Common myeloid progenitor, CD34-positive (primary cell): ENCODE results near the gene ELL2.
"Not testable (repeated sequence)": the region's sequence is repeated elsewhere in the genome, so short reads cannot be mapped to it uniquely, and the experiment has no call there.

Experiments used
- CTCF ChIA-PET: fragments of 350-600 bp; sonication (Branson Sonifier 250); formaldehyde crosslinking; loops from one replicate; lab custom pipeline; 2021; ENCODE audit warnings: antibody characterized with exemption; lab: Charles Lee
- POLR2A ChIA-PET: fragments of 350-600 bp; sonication (Branson Sonifier 250); formaldehyde crosslinking; loops from one replicate; lab custom pipeline; 2021; ENCODE audit warnings: antibody characterized with exemption; lab: Charles Lee
- DNase-seq, 3 donors: peaks; one replicate each; pipeline versions ENCODE4 v3.0.0 to v3.0.0-alpha.2; 2013
- H3K27ac ChIP-seq, 2 experiments: 1 replicate in 1 of 2; 2 replicates in 1 of 2; pipeline ENCODE4 v1.7.0; 2013; ENCODE audit warnings: inconsistent platforms in 2 of 2, low read length in 2 of 2, mild to moderate bottlenecking in 2 of 2, low read depth in 1 of 2, moderate library complexity in 1 of 2; ENCODE audit not compliant: severe bottlenecking in 2 of 2, insufficient read depth in 1 of 2, poor library complexity in 1 of 2
- H3K27me3 ChIP-seq, 5 experiments: replicated peaks in 2 of 5; 1 replicate in 3 of 5; 2 replicates in 2 of 5; pipeline versions ENCODE4 v1.6.1 to v1.7.0; 2013; ENCODE audit warnings: low read length in 4 of 5, mild to moderate bottlenecking in 2 of 5, moderate library complexity in 2 of 5, inconsistent platforms in 1 of 5; ENCODE audit not compliant: insufficient read depth in 5 of 5, control insufficient read depth in 4 of 5
- H3K36me3 ChIP-seq, 4 experiments: 1 replicate in 2 of 4; 2 replicates in 2 of 4; pipeline versions ENCODE4 v1.6.1 to v1.7.0; 2013; ENCODE audit warnings: low read length in 3 of 4, control low read depth in 1 of 4, mild to moderate bottlenecking in 1 of 4; ENCODE audit not compliant: control insufficient read depth in 4 of 4, insufficient read depth in 4 of 4
- H3K4me1 ChIP-seq, 4 experiments: 1 replicate in 3 of 4; 2 replicates in 1 of 4; pipeline versions ENCODE4 v1.6.1 to v1.7.1; 2013; ENCODE audit warnings: low read length in 3 of 4, mild to moderate bottlenecking in 3 of 4, control low read depth in 1 of 4, inconsistent platforms in 1 of 4, moderate library complexity in 1 of 4; ENCODE audit not compliant: control insufficient read depth in 4 of 4, insufficient read depth in 4 of 4; ENCODE audit errors: control extremely low read depth in 1 of 4
- H3K4me3 ChIP-seq, 7 experiments: 1 replicate in 4 of 7; 2 replicates in 3 of 7; pipeline versions ENCODE4 v1.5.1 to v1.7.0; 2013; ENCODE audit warnings: mild to moderate bottlenecking in 7 of 7, low read length in 6 of 7, moderate library complexity in 6 of 7, inconsistent platforms in 2 of 7, low read depth in 2 of 7, control low read depth in 1 of 7; ENCODE audit not compliant: insufficient read depth in 4 of 7, control insufficient read depth in 1 of 7; ENCODE audit errors: extremely low read depth in 1 of 7
- H3K9me3 ChIP-seq, 5 experiments: 1 replicate in 4 of 5; 2 replicates in 1 of 5; pipeline versions ENCODE4 v1.6.1 to v1.7.1; 2013; ENCODE audit warnings: low read length in 4 of 5, mild to moderate bottlenecking in 2 of 5, inconsistent platforms in 1 of 5, low read depth in 1 of 5, moderate library complexity in 1 of 5; ENCODE audit not compliant: control insufficient read depth in 4 of 5, insufficient read depth in 2 of 5; ENCODE audit errors: control extremely low read depth in 1 of 5
- WGBS: methylation state at CpG from one replicate; pipeline ENCODE4 v1.1.5; 2013; ENCODE audit not compliant: insufficient coverage; 5-methylcytosine and 5-hydroxymethylcytosine counted together

The ELL2 gene

DNA sequence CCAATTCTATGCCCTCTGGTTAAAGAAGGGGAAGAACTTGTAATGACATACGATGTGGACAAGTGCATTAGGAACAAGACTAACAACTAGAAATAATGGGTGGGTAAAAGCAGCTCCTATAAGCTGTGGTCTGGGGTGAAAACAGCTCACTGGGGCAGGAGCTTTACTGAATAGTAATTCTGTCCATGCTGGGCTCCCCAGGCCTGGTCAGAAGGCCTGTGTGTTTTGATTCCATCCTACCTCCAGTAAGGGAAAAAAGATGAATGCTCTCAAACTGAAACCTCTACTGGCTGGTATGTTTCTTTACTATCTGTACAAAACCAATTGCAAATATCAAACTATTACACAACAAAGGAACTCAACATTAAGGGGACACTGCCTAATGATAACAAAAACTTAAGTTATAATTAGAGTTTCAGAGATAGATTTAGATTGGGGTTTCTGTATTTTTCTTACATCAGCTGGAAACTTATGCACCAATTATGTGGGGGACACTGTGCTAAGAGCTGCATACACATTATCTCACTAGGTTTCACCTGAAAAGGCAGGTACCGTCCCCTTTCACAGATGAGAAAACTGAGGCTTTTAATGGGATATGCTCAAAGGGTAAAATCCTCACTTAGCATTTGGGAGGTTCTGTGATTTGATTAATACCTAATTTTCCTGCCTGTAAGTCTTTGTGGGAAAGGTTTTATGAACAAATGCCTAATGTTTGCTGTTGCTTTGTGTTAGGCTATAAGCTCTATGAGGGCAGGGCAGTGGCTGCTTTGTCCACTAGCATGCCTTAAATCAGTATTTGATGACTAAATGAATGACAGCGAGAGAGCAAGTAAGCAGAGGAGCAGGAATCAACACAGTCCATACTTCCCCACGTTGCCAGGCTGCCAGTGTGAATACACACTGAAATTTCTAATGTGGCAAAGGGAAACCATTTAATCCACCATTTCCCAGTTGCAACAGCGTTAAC lies 53.6 kb downstream of the ELL2 start:
- Histone ChIP-seq H3K9me3 (no peaks in the 10 kb centered on the region), H3K36me3 (peaks cover 0 to 7% (median under 1%) of the 10 kb centered on the region in 4 experiments), H3K4me3 (no peak overlapping the region), H3K4me1 (no peaks in the 10 kb centered on the region), H3K27ac (no peak overlapping the region), H3K27me3 (no peaks in the 10 kb centered on the region)
- DNase-seq = no peak
- ChIA-PET POLR2A (no interaction called here), CTCF (interaction anchor here (0.7 to 1.1 kb wide), 4 partner anchors 11 to 429 kb away, joined by 3 read pairs; no protein-coding TSS in a partner anchor)
- WGBS = 100% methylated on average over 4 of the region's 5 CpGs

DNA sequence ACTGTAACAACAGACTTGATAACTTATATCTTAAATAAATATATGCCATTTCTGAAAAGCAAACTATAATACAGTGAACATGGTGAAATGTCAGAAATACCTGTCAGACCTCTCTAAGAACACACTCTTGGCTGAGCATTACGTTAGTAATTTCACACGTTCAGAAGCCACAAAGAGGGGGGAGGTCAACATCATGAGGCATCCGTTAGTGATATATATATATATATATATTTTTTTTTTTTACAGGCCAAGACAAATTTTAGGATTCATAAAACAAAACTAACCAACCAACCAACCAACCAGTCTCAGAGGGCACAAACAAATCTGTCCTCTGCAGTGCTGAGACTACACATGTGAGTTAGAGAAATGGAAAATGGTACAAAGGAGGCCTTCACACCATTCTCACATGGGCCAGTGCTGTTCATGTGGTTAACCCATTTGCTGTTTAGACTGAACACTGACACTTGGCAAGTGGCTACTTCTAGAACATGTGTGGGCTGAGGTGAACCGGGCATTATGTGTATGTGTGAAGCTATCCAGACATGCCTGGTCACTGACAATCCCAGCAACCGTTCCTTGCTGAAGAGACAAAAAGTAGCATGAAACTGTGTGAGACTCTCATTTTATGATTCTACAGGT lies 54.5 kb downstream of the ELL2 start:
- H3K36me3 ChIP-seq = peaks cover 0 to 7% (median 0%) of the 10 kb centered on the region in 4 experiments
- no peaks in the 10 kb centered on the region for H3K27me3 ChIP-seq
- POLR2A ChIA-PET = no interaction called here
- whole genome bisulfite sequencing = 100% methylated on average over 1 of the region's 5 CpGs
- H3K9me3 ChIP-seq = no peaks in the 10 kb centered on the region
- DNase-seq = no peak
- CTCF ChIA-PET = interaction anchor here (0.7 to 1.1 kb wide), 2 partner anchors 16 to 28 kb away, joined by 3 read pairs; no protein-coding TSS in a partner anchor
- no peaks in the 10 kb centered on the region for H3K4me1 ChIP-seq
- no peak overlapping the region for H3K4me3 ChIP-seq
- H3K27ac ChIP-seq = no peak overlapping the region

DNA sequence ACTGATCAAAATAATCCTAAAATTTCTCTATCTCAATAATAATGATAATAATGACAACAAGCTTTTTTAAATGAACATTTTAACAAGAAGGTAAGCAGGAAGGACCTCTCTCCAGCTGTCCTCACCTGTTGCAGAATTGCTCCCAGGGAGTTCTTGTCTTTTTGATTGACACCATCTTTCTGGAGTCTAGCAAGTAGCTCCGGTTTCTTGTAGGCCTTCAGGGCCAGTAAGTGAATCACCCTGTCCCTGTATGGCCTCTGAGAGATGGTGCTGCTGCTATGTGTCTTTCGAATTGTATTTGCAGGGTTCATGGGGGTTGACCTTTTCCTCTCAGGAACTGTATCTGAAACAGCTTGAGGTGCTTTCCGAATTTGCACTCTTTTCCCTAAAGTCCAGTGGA lies 55.3 kb downstream of the ELL2 start:
- not testable (repeated sequence) for H3K36me3 ChIP-seq
- 96% methylated on average over 3 of the region's 3 CpGs for WGBS

DNA sequence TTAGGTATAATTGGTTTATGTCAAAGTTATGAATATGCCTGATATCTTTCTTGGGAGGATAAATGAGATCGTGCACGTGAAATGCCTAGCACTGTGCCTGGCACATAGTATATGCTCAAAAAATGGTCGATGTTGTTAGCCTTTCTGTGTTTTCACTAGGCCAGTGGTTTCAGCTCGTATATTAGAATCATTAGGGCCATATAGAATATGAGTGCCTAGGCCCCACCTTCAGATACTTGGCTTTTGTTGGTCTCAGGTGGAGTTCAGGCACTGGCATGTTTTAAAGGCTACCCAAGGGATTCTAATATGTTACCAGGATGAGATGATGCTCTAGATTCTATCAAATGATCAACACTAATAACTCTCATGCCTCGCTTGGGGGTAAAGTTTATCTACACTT lies 56.8 kb downstream of the ELL2 start:
- ChIA-PET CTCF (interaction anchor here (1.7 kb wide), 1 partner anchor 12 kb away, joined by 7 read pairs; no protein-coding TSS in a partner anchor), POLR2A (no interaction called here)
- no peak for DNase-seq
- H3K9me3 ChIP-seq = no peaks in the 10 kb centered on the region
- no peaks in the 10 kb centered on the region for H3K4me1 ChIP-seq
- WGBS = 88% methylated on average over 4 of the region's 5 CpGs
- H3K36me3 ChIP-seq = peaks cover 0 to 7% (median under 1%) of the 10 kb centered on the region in 4 experiments
- H3K4me3 ChIP-seq = no peak overlapping the region
- H3K27me3 ChIP-seq = no peaks in the 10 kb centered on the region
- no peak overlapping the region for H3K27ac ChIP-seq

More for the DNA sequence above, 55.3 kb downstream of the ELL2 start:
- POLR2A ChIA-PET, H3K9me3 ChIP-seq, H3K27ac ChIP-seq, H3K27me3 ChIP-seq, DNase-seq, H3K4me1 ChIP-seq, H3K4me3 ChIP-seq, CTCF ChIA-PET: not testable (repeated sequence)

DNA sequence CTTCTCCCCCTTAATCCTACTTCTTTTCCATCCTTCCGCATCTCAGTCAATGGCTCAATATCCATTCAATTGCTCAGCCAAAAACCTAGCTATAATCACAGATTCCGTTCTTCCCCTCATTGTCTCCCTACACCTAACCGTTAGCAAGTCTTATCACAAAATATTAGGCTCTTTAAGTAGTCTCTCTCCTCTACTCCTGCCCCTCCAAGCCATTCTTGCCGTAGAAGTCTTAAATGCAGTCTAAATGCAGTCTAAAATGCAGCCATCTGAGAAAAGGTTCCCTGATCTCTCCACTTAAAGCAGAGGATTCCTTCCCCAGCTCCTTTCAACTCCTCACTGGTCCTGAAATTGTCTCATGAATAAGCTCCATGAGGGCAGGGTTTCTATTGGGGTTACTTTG lies 57.8 kb downstream of the ELL2 start:
- ChIA-PET CTCF (interaction anchor here (0.9 to 1.7 kb wide), 2 partner anchors 11 to 51 kb away, joined by 3 to 7 read pairs; no protein-coding TSS in a partner anchor), POLR2A (interaction anchor here (1.2 kb wide), 1 partner anchor 20 kb away, joined by 3 read pairs; no protein-coding TSS in a partner anchor)
- no peak for DNase-seq
- Histone ChIP-seq H3K4me1 (no peaks in the 10 kb centered on the region), H3K27me3 (no peaks in the 10 kb centered on the region), H3K4me3 (no peak overlapping the region), H3K9me3 (no peaks in the 10 kb centered on the region), H3K36me3 (peaks cover 0 to 7% (median 1%) of the 10 kb centered on the region in 4 experiments), H3K27ac (no peak overlapping the region)
- 100% methylated on average over 4 of the region's 4 CpGs for WGBS

DNA sequence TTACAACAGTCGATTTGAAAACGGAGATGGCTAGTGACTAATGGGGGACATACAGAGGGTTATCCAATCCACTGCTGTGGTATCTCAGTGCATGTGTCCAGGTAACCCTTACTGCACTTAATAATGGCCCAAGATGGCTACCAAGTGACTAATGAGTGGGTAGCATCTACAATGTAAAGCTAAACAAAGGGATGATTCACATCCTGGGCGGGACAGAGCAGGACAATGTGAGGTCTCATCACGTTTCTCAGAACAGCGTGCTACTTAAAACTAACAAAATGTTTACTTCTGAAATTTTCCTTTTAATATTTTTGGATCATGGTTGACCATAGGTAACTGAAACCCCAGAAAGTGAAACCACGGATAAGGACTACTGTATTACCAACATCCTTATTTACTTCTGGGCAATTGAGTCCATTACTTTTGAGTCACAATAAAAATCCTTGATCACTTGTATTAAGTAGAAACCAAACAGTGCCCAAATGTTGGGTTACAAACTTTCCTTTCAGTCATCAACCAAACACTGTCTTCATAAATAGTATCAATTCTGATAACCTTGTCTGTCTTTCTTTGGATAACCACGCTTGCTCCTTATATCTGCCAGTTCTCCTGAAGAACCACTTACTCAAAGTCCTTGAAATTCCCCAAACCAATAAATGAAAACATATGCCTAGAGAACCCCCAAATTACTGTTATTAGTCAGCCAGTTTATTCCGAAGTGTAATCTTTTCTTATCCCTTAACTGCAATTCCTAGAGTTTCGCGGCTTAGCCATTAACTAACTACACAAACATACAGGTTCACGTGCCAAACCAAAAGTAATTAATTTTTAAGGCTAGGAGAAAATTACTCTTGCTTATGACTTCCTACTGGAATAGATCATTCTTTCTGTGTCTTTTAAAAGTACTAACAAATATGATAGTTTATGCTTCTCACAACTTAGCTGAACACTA lies 59.7 kb downstream of the ELL2 start:
- no peak for DNase-seq
- Histone ChIP-seq H3K27ac (no peak overlapping the region), H3K9me3 (no peaks in the 10 kb centered on the region), H3K27me3 (no peaks in the 10 kb centered on the region), H3K4me1 (no peaks in the 10 kb centered on the region), H3K36me3 (peaks cover 0 to 6% (median 3%) of the 10 kb centered on the region in 4 experiments), H3K4me3 (no peak overlapping the region)
- ChIA-PET POLR2A (no interaction called here), CTCF (no interaction called here)
- 98% methylated on average over 5 of the region's 11 CpGs for WGBS
